ENCODE data around the gene EFNA4. TPM values are rescaled to one million over a fixed set of nuclear protein-coding genes. Genes with fewer than 3 reads are reported as not detected.

The EFNA4 gene
- total and polyA plus RNA-seq, 2 donors (not counting 1 experiment from before 2014, with no cell fraction given), result 8.4 to 10.6 TPM

DNA sequence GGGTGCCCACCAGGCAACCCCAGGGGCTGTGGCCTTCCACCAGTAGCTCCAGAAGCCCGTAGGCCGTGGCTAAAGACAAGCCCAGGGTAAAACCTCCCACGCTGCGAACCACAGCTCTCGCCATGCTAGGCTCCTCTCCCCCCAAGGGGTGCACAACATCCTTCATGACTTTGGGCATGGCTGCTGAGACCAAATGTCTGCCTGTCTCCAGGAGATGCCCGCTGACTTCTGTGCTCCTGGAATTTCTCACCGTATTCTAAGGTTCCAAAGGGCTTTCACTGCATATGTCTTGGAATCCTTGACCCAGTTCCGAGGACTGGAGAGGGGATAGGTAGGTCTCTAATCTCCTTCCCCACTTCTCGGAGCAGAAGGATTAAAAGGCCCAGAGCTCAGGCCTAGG, 30.0 kb upstream of the EFNA4 start, which contains the start of the genes DCST1 and DCST2:
Gene DCST1, plus strand, starts transcription at position 301 of the 400 bp plus-strand sequence. CDS start 213 bp downstream, outside the sequence.
Gene DCST2, minus strand, starts transcription at position 258 of the 400 bp plus-strand sequence. Its CDS starts 80 bp downstream, at position 178.
- H3K4me1 Mint-ChIP-seq, result no peaks in the 10 kb centered on the region
- Histone ChIP-seq H3K9ac (ENCODE audit: low read length) (no peak within 1 kb of the TSS), H2AFZ (ENCODE audit: insufficient read depth, low read depth, low read length, poor library complexity, severe bottlenecking) (no peak within 1 kb of the TSS), H3K27me3 (replicated peaks in 1 of 4; ENCODE audit: control extremely low read depth in 1 of 4, control insufficient read depth in 3 of 4, insufficient read depth in 4 of 4, low read length in 3 of 4) (peaks cover 0 to 11% (median 0%) of the 10 kb centered on the region in 4 experiments), H4K20me1 (ENCODE audit: control insufficient read depth, insufficient read depth, low read length, poor library complexity, severe bottlenecking) (no peaks in the 10 kb centered on the region), H3K36me3 (replicated peaks in 1 of 2; ENCODE audit: control extremely low read depth in 1 of 2, control insufficient read depth in 1 of 2, extremely low read depth in 1 of 2, insufficient read depth in 2 of 2, low read length in 1 of 2) (no peaks in the 10 kb centered on the region), H3K9me3 (ENCODE audit: control extremely low read depth in 1 of 3, control insufficient read depth in 2 of 3, insufficient read depth in 1 of 3, low read length in 2 of 3) (no peaks in the 10 kb centered on the region), H3K4me2 (replicated peaks; ENCODE audit: low read depth, low read length, poor library complexity, severe bottlenecking) (no peak within 1 kb of the TSS), H3K27ac (ENCODE audit: low read length in 2 of 2) (no peak within 1 kb of the TSS), H3K79me2 (ENCODE audit: control insufficient read depth, insufficient read depth, low read length) (no peaks in the 10 kb centered on the region), H3K4me3 (ENCODE audit: control extremely low read depth in 1 of 5, extremely low read depth in 1 of 5, insufficient read depth in 1 of 5, low read depth in 2 of 5, low read length in 4 of 5) (no peak within 1 kb of the TSS), H3K4me1 (ENCODE audit: control insufficient read depth in 2 of 2, insufficient read depth in 2 of 2, low read length in 2 of 2) (no peaks in the 10 kb centered on the region)
- peaks cover 16% of the 10 kb centered on the region for H3K27me3 Mint-ChIP-seq
- ATAC-seq (ENCODE audit: low read depth) (no peak), DNase-seq (no peak)
- TF ChIP-seq EZH2 (IDR thresholded peaks at IDR 0.05; ENCODE audit: borderline replicate concordance, insufficient read depth, low read depth, low read length, poor library complexity, severe bottlenecking) (no peak), CTCF (IDR thresholded peaks at IDR 0.05) (no peak)
- ChIA-PET POLR2A (no interaction called here), CTCF (interaction anchor here (1.3 to 1.4 kb wide), 2 partner anchors 12 to 16 kb away, joined by 3 to 6 read pairs; no protein-coding TSS in a partner anchor)
- intact Hi-C loops (cut with micrococcal nuclease), result no loop called here
- H3K27ac Mint-ChIP-seq, result no peak within 1 kb of the TSS
- H3K4me3 Mint-ChIP-seq, result no peak within 1 kb of the TSS
- H3K9me3 Mint-ChIP-seq (ENCODE audit: insufficient read depth), result no peaks in the 10 kb centered on the region
- WGBS (ENCODE audit: insufficient coverage), result 95% methylated on average over 7 of the region's 9 CpGs

GRCh38 chr1:155034318-155035208, 29.0 kb upstream of the EFNA4 start:
- Histone ChIP-seq H3K4me2 (replicated peaks; ENCODE audit: low read depth, low read length, poor library complexity, severe bottlenecking) (no peak overlapping the region), H4K20me1 (ENCODE audit: control insufficient read depth, insufficient read depth, low read length, poor library complexity, severe bottlenecking) (no peaks in the 10 kb centered on the region), H3K27ac (ENCODE audit: low read length in 2 of 2) (no peak overlapping the region), H3K9me3 (ENCODE audit: control extremely low read depth in 1 of 3, control insufficient read depth in 2 of 3, insufficient read depth in 1 of 3, low read length in 2 of 3) (no peaks in the 10 kb centered on the region), H3K4me3 (ENCODE audit: control extremely low read depth in 1 of 5, extremely low read depth in 1 of 5, insufficient read depth in 1 of 5, low read depth in 2 of 5, low read length in 4 of 5) (no peak overlapping the region), H3K27me3 (replicated peaks in 1 of 4; ENCODE audit: control extremely low read depth in 1 of 4, control insufficient read depth in 3 of 4, insufficient read depth in 4 of 4, low read length in 3 of 4) (peaks cover 0 to 17% (median 0%) of the 10 kb centered on the region in 4 experiments), H3K9ac (ENCODE audit: low read length) (no peak overlapping the region), H2AFZ (ENCODE audit: insufficient read depth, low read depth, low read length, poor library complexity, severe bottlenecking) (no peak overlapping the region), H3K79me2 (ENCODE audit: control insufficient read depth, insufficient read depth, low read length) (no peaks in the 10 kb centered on the region), H3K4me1 (ENCODE audit: control insufficient read depth in 2 of 2, insufficient read depth in 2 of 2, low read length in 2 of 2) (no peaks in the 10 kb centered on the region), H3K36me3 (replicated peaks in 1 of 2; ENCODE audit: control extremely low read depth in 1 of 2, control insufficient read depth in 1 of 2, extremely low read depth in 1 of 2, insufficient read depth in 2 of 2, low read length in 1 of 2) (no peaks in the 10 kb centered on the region)
- ChIA-PET CTCF (interaction anchor here (0.8 to 1.6 kb wide), 4 partner anchors 17 to 27 kb away, joined by 3 to 6 read pairs (median 3); no protein-coding TSS in a partner anchor), POLR2A (no interaction called here)
- peaks cover 18% of the 10 kb centered on the region for H3K27me3 Mint-ChIP-seq
- 85% methylated on average over 16 of the region's 20 CpGs for WGBS (ENCODE audit: insufficient coverage)
- intact Hi-C loops (cut with micrococcal nuclease), result no loop called here
- DNase-seq, result no peak
- H3K4me3 Mint-ChIP-seq, result no peak overlapping the region
- no peaks in the 10 kb centered on the region for H3K4me1 Mint-ChIP-seq
- no peaks in the 10 kb centered on the region for H3K9me3 Mint-ChIP-seq (ENCODE audit: insufficient read depth)
- ATAC-seq (ENCODE audit: low read depth), result no peak
- no peak overlapping the region for H3K27ac Mint-ChIP-seq
- TF ChIP-seq CTCF (IDR thresholded peaks at IDR 0.05) (no peak), EZH2 (IDR thresholded peaks at IDR 0.05; ENCODE audit: borderline replicate concordance, insufficient read depth, low read depth, low read length, poor library complexity, severe bottlenecking) (no peak)
